HS-5 (cell line): ENCODE data around the gene WLS.
"Not testable (repeated sequence)": the region's sequence is repeated elsewhere in the genome, so short reads cannot be mapped to it uniquely, and the experiment has no call there.

Source experiments
- DNase-seq: peaks from one replicate; pipeline ENCODE4 v3.0.0-alpha.2; 2012; ENCODE audit warnings: low read depth

Gene WLS

DNA sequence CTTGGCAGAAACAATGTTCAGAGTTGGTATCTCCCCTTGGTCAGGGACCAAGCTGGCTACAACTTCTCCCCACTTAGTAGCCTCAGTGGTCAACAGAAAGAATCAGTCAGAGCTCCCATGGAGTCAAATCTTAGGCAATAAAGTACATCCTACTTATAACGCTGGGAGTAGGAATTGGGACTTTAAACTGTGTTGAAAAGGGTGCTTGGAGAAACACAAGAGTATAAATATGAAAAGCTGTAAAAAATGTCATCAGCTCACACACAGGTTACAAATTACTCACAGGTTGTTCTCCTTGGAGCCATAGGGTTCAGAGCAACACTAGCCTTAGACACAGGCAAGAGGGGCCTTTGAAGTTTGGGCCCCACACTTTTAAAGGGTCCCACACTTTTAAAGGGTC lies 67.4 kb downstream of the WLS start:
- DNase-seq = no peak

DNA sequence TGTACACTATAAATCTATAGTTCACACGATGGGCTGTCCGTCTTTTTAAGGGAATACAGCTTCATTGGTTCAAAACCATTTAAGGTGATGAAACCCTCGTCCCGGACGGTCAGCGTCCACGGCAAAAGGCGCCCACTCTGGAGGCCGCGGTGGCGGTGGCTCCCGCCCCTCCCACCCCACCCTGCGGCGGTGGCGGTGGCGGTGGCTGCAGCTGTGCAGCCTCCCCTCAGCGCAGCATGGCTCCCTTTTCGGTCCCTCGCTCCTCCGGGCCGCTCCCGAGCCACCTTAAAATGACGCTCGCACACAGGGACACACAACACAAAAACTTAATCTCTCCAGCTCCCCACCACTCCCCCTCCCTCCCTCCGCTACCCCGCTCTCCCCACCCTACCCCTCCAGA lies 69.1 kb downstream of the WLS start:
- DNase-seq = no peak

DNA sequence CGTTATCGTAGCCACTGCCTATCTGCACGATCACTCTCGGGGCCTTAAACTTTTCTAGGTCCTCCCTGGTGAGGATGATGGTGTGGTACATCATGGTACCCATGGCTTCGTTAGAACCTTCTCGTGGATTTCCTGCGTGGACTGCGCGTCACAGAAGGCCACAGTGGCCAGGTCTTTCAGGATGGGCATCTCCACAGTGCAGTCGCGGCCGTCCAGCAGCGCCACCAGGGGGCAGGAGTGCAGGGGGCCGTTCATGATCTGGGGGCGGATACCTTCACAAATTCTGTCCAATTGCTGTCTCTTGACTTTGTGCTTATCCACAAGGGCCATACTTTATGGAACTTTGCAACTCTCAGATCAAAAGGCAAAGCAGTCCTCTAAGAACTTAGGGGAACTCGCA lies 69.6 kb downstream of the WLS start:
- DNase-seq = no peak

DNA sequence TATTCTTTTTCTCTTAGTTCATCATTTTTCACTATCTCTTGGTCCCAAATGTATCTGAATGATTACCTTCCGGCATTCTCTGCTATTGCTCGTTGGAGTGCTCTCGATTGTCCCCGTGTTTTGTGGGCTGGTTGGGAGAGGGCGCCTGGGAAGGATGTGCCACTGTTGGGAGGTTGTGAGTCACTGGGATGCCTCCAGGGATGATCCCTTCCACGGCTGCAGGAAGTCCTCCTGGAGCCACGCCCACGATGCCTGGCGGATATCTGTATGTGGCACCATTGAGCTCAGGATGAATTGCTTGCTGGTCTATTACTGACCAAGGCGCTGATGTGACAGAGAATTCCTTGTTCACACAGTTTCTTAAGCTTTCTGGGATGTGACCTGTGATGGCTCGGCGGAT lies 70.7 kb downstream of the WLS start:
- not testable (repeated sequence) for DNase-seq

DNA sequence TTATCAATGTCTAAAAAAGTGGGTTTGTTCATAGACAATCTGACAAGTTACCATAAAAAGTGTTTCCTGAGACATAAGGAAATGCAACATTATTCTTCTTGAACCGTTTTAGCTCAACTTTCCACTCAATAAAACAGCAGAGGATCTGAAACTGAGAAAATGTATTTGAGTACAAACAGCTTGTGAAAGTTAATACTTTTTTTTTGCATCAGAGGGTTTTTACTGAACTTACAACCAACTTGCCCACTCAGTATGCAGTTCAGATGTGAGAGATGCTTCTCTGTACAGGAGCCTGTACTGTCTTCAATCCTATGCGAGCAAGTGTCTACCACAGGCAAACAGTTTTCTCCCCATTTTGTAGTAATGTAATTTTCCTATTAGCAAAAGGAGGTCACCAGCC lies 71.4 kb downstream of the WLS start:
- DNase-seq = not testable (repeated sequence)

DNA sequence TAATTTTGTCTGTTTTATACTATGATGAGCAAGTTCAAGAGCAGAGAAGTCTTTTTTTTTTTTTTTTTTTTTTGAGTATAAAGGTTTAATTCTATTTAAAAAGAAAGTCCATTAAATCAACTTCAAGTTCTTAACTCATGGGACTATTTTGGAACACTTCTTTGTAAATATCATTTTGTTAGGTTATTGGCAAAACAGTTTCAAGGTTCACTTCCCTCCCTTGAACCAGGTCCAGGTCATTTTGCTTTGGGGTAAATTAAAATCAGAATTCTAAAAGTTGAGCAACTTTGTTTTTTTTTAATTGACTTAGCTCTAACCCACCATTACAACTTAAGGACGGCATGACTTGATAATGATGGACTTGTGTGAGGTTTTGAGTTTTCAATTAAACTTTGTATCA lies 72.3 kb downstream of the WLS start:
- no peak for DNase-seq

DNA sequence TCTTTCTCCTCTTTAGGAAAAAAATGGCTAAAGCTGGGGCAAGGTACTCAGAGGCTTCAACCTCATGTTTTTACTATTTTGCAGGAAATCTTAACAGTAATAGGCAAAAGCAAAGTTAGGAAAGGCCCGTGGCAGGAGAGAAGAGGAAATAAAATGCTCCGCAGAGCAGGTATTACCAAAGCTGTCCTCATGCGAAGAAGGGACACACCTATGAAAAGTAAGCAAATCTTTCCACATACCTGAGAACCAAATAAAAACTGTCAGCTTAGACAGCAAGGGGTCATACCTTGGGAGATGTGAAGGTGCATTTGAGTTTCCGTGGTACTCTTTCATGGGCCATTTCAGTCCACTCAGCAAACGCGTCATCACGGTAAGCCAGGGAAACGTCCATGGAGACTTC lies 73.5 kb downstream of the WLS start:
- DNase-seq = no peak

DNA sequence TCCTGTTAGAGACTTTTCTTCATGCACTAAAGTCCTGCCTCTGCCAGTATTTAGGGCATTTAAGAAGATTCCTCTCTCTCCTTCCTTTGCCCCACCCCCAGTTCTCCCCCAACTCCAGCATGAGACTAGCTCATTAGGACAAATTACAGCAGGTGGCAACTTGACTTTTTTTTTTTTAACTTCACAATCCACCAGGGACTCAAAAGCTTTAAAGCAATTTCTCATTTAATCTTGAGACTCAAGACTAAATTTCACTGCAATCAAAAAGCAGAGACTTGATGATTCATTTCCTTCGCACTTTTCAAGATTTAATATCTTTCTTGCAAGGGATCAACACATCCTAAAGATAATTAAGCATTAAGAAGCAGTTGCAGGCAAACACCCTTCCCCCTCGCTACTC lies 74.9 kb downstream of the WLS start:
- DNase-seq = no peak

DNA sequence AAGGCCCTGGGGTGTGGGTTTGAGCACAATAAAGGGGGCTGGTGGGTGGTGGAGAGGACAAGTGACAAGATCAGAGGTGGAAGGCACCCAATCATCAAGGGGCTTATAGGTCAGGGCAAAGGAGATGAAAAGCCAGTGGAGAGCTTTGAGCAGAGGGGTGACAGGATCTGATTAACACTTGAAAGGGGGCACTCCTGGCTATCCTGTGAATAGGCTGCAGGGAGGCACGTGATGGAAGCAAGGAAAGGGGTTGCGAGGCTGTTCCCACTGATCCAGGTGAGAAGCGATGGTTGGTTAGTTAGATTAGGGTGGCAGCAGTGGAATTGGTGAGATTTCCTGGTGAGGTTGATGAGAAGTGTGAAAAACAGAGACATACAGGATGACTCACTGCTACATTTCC lies 80.6 kb downstream of the WLS start:
- DNase-seq = no peak

DNA sequence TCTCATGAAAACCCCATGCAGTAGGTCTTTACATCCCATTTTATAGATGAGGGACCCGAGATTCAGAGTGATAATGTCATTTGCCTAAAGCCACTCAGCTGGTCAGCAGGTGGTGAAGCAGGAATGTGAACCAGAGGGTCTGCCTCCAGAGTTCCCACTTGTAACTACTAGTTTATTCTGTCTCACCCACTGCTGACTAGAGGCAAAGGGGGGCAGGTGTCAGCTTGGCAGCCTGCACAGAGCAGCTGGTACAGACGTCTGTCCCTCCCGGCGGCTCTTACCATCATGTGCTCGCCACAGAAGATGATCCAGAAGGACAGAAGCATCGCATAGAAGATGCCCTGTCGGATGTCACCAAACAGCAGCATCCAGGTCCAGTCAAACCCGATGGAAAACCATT lies 82.4 kb downstream of the WLS start:
- DNase-seq = no peak

DNA sequence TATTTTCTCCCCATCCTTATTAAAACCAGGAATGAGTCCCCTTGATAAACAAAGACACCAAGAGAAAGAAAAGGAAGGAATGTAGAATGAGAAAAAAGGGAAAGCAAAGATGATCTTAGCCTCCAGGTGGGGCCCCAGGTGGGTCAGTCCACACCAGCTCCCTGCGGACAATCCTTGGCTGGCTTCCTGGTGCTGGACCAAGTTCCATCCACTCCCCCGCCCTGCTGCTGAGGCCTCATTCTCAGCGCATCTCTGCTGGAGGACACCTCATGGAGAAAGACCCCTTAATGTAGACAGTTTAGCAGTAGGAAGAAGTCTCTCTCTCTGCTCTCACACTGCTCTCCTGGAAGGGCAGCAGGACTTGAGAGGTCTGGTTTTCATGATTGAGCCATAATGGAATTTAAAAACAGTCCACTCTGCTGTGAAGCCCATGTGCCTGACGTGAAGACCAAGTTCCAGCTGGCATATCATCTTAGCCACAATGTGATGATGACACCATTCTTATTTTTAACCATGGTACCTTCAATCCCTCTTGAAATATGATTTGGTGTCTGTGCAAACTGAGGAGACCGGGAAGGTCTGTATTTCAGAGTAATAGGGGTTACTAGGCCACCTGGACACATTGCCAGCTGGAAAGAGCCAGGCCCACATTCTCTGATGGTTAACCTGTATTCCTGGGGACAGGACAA lies 83.1 kb downstream of the WLS start:
- no peak for DNase-seq

DNA sequence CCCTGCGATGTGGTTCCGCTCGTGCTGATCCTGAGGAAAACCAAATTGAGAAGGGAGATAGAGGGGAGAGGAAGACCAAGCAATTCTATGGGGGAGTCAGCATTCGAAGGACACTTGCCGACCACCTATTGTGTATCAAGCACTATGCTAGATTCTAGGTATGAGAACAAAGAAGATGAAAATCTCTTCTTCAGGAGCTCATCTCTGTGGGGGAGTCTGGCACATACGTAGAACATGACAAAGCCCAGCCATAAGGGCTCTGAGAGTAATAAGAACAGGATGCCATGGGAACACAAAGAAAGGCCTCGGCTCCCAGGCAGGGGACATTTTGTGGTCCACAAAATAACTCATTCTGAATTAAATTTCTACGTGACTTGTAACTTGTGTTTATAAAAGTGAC lies 83.7 kb downstream of the WLS start:
- DNase-seq = no peak

DNA sequence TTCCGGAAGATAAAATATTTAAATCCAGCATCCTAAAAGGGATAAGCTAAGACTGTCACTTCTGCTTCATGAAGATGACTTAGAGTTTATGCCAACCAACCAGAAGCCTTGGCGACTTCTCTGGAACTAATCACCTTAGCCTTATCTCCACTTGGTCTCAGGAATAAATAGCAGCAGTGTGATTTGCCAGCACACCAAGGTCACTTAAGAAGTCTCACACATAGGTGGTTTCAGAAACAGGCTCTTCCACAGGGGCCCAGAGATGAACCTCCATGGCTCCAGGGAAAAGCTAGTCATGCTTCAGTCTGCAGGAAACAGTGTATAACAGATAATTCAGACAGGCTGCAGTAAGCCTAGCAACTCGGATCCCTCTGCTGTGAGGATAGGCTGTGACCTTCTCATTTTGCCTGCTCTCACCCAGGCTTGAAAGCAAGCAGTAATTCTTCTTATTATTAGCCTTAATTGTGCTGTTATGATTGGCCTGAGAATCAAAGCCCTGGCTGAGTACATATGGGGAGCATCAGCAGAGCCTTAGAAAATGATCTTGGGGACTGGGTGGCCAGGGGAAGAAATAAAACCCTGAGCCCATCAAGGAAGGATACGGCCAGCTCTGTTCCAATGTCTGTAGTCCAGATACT lies 84.7 kb downstream of the WLS start:
- no peak for DNase-seq

DNA sequence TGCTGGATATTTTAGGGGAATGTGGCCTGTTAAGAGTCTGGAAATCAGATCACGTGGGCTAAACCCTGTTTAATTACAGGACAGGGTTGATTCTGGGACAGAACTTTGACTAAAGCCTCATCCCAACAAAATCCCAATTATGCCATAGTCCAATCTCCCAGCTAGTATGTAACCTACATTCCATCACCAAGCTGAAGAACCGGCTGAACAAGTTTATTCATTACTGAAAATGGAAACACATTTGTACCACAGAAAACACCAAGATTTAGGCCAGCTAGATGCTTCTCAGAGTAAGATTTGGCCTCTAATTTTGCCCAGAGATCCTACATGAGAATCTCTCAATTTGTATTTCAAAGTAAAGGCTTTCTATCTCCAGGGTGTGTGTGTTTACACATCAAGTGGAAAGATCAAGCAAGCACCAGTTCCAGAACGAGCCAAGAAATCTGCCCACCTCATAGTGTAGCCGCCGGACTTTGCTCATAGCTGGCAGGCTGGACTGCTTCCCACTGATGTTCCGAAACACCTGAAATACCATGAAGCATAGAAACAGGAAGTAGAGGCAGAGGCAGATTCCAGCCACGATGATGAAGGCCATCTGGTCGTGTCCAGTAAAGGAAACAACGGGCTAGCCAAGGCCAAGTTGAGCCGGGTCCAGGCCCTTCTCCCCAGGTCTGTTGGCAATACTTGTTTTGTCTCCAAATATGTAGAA lies 86.8 kb downstream of the WLS start:
- DNase-seq = no peak

DNA sequence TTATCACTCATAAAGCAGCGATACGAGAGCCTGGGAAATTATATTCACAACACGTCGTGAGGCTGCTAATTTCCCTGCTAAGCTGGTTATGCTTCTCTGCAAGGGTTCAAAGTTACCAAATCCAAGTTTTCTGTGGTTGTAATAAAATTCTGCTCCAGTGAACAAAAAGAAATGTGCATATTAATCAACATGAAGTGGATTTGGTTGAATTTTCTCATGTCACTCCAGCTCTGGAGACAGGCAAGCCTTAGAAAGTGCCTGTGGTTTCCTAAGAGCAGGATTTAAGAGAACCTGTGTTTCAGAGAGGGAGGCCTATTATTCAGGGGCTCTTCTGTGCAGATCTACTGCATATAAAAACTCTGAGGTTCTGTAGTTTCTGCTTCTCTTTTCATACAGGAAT lies 87.5 kb downstream of the WLS start:
- DNase-seq = no peak

DNA sequence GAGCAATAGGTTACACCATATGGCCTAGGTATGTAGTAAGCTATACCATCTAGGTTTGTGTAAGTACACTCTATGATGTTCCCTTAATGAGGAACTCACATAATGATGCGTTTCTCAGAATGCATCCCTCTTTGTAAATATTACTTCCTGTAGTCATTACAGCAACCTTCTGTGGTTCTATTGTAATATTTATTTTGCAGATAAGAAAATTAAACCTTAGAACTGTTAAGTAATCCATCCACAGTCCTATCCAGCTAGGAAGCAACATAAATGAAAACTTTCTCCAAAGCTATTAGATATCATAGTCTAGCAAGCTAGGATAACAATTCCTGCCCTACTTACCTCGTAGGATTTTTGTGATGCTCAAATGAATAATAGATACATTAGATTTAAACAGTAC lies 88.7 kb downstream of the WLS start:
- no peak for DNase-seq

DNA sequence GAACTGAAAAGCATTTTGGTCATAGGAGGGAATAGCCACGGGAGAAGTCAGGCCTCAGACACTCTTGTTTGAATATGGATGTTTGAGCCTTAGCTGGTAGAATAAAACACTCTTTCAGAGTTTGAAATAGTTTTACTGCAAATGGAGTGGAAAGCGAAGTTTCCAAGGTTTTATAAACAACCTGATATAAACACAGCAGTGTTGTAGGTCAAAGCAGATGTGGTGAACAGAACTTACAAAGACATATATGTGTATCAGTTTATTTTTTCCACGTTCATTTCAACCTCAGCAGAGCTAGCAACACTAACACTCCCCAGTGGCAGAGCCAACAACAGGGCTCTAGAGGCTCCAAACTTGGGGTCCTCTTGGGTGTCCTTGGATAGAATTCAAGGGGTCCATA lies 89.9 kb downstream of the WLS start:
- DNase-seq = no peak

DNA sequence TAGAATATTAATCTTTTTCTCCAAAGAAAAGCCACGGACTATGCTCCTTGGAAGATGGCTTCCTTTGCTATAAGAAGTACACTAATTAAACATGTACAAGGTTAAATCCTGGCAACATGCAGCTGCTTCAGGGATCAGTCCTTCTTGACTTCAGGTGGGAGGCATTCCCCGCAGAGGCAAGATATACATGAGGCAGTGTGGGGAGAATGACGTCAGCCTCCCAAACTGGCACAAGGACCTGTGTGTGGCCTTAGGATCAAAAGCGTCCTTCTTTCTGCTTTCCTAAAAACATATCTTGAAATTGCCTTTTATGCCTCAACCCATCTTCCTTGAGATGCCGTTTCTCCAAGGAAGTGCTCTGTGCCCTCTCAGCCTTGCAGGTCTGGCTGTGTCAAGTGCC lies 90.3 kb downstream of the WLS start:
- no peak for DNase-seq

DNA sequence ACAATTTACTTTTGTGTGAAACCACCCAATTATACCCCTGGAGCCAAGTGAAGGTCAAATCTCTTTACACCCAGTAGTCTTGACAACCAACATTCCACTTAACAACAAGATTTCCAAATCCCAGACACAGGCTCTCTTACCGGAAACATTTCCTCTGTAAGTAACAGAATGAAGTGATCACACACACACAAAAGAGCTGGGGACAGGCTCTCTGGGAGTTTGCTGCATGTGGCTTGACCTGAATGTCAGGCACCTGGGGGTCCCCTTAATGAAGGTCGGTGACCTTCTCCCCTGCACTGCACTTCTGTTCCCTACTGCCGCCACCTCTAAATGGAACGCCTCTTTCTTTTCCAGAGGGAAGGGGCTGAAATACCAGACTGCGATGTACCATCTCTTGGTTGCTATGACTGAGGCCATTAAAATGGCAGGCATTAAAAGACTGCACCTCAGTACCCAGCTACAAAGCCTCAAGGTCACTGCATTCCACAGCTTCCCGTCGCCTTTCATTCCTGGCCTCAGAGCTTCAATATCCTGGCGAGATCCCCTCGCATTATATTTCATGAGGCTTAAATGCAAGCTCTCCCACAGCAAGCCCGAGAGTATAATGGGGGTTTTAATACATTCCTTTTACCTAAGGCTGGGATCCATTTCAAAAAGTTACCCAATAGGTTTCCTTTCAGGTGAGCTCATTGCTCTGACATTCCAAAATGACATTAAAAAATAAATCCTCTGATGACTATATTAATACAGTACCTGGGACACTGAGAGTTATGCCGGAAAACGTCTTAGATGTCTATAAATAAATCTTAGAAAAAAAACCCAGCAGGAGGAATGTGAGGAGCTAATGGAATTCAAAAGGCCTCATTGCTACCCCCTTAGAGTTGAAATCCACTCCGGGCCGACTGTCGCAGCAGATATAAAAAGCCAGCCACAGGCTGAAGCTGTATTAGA lies 91.0 kb downstream of the WLS start:
- DNase-seq = no peak

DNA sequence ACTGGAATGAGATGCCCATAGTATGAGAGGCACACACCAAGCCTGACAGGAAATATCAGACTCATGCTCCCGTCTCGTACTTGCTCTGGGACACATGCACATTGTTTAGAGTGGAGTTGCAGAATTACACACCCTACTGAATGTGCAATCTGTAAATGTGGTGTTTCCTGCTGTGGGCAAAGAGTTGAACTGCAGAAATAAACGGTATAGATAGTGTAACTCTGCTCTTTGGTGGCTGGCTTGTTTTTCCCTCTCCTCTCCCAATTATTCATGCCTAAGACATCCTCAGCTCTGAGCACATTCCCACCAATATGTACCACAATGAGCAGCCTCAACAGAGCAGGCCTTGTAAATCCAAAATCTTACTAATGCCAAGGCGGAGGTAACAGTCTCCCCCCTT lies 91.8 kb downstream of the WLS start:
- no peak for DNase-seq

DNA sequence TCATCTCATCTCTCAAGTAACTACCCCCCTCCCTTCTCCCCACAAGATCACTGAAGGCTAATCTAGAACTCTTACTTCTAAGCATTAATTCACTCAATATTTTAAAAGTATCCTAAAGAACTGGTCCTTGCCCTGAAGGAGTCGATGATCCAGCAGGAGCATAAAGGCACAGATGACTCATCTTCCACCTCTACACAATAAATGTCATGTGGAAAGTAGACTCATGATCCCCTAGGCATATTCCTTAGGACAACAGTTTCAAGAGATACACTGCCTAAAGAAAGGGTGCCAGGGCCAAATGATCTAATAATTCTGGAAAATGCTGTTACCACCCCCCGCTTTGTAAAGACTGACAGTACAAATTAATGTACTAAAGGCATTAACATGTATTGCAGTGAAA lies 96.1 kb downstream of the WLS start:
- no peak for DNase-seq

DNA sequence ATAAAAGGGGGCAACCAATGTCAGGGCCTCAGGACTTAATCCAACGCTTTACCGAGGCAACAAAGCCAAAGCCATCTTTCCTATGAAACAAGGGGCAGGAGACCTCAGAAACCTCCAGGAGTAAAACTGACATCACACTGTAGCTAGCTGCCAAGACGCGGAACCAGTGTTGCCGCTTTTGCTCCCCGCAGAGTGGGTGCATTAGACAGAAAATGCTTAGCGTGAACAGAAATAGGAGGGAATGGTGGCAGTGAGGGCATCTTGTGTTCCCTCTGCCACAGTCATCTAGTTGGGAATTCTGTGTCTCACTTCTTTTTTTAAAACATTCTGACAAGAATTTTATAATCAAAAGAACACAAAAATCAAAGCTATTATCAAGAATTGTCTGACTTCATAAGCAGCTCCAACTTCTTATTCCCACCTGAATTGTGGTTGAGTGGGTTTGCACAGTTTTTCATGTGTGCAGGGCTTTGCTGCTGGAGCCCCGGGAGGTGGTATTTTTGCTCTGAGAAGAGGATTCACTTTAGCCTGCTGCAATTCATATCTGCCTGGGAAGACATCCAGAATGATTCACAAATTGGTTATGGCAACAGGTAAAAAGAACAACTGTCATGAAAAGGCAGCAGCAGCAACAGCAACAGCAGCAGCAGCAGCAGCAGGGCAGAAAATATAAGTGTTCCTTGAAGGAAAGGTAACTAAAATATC lies 99.7 kb downstream of the WLS start:
- DNase-seq = no peak
